MM.1S (cell line): ENCODE results near the gene NUCKS1.

Source experiments
- DNase-seq: peaks from one replicate; pipeline ENCODE4 v3.0.0-alpha.2; 2015
- H2AFZ ChIP-seq: fragments of 300-600 bp; sonication (generic); 2 replicates; pipeline ENCODE4 v1.6.0; 2016; ENCODE audit warnings: antibody characterized with exemption, low read length
- H3F3A ChIP-seq: fragments of 300-600 bp; sonication (generic); 2 replicates; pipeline ENCODE4 v1.6.1; 2016; ENCODE audit warnings: mild to moderate bottlenecking, antibody characterized with exemption, low read length, moderate library complexity, mixed read lengths; ENCODE audit not compliant: insufficient read depth
- H3K27ac ChIP-seq: fragments of 300-600 bp; sonication (generic); 2 replicates; pipeline ENCODE4 v1.5.1; 2016; ENCODE audit warnings: mild to moderate bottlenecking, low read length
- H3K27me3 ChIP-seq: fragments of 300-600 bp; sonication (generic); replicated peaks from 2 replicates; pipeline ENCODE4 v1.6.0; 2016; ENCODE audit warnings: low read length; ENCODE audit not compliant: insufficient read depth
- H3K36me3 ChIP-seq: fragments of 300-600 bp; sonication (generic); replicated peaks from 2 replicates; pipeline ENCODE4 v1.6.1; 2016; ENCODE audit warnings: mild to moderate bottlenecking, low read length, mixed read lengths; ENCODE audit not compliant: insufficient read depth
- H3K4me1 ChIP-seq: fragments of 300-600 bp; sonication (generic); 2 replicates; pipeline ENCODE4 v1.6.1; 2016; ENCODE audit warnings: low read length, mixed read lengths
- H3K4me2 ChIP-seq: fragments of 300-600 bp; sonication (generic); 2 replicates; pipeline ENCODE4 v1.6.0; 2016; ENCODE audit warnings: low read depth, low read length
- H3K4me3 ChIP-seq: fragments of 300-600 bp; sonication (generic); 2 replicates; pipeline ENCODE4 v1.5.1; 2016; ENCODE audit warnings: low read length, mixed read lengths
- H3K79me2 ChIP-seq: fragments of 300-600 bp; sonication (generic); 2 replicates; pipeline ENCODE4 v1.6.1; 2016; ENCODE audit warnings: mixed run types, low read length, mixed read lengths
- H3K9ac ChIP-seq: fragments of 300-600 bp; sonication (generic); 2 replicates; pipeline ENCODE4 v1.6.1; 2016; ENCODE audit warnings: low read length, mixed read lengths
- H3K9me2 ChIP-seq: fragments of 300-600 bp; sonication (generic); replicated peaks from 2 replicates; pipeline ENCODE4 v1.6.1; 2016; ENCODE audit warnings: mild to moderate bottlenecking, low read length, mixed read lengths; ENCODE audit not compliant: insufficient read depth
- H3K9me3 ChIP-seq: fragments of 300-600 bp; sonication (generic); replicated peaks from 2 replicates; pipeline ENCODE4 v1.6.1; 2016; ENCODE audit warnings: mild to moderate bottlenecking, low read length, mixed read lengths; ENCODE audit not compliant: insufficient read depth
- H4K20me1 ChIP-seq: fragments of 300-600 bp; sonication (generic); 2 replicates; pipeline ENCODE4 v1.6.1; 2016; ENCODE audit warnings: mild to moderate bottlenecking, low read length, moderate library complexity, mixed read lengths; ENCODE audit not compliant: insufficient read depth
- CTCF ChIP-seq: fragments of 300-600 bp; sonication (generic); IDR thresholded peaks from 2 replicates; pipeline ENCODE4 v1.5.1; 2016; ENCODE audit warnings: antibody characterized with exemption, low read length, mixed read lengths
- EZH2 ChIP-seq: fragments of 300-600 bp; sonication (generic); optimal IDR thresholded peaks from 2 replicates; pipeline ENCODE3; 2017; ENCODE audit warnings: low read depth, mild to moderate bottlenecking, antibody characterized with exemption, low read length, mixed read lengths
- EZH2phosphoT487 ChIP-seq: fragments of 300-600 bp; sonication (generic); IDR thresholded peaks from 2 replicates; pipeline ENCODE4 v1.6.1; 2018; ENCODE audit warnings: antibody characterized with exemption, low read length

NUCKS1 gene

GRCh38 chr1:205782627-205783432, 32.8 kb upstream of the NUCKS1 start:
- Histone ChIP-seq H3K79me2 (no peaks in the 10 kb centered on the region), H3K4me3 (no peak overlapping the region), H3F3A (no peaks in the 10 kb centered on the region), H3K4me2 (no peak overlapping the region), H3K9me3 (no peaks in the 10 kb centered on the region), H3K9me2 (no peaks in the 10 kb centered on the region), H3K27me3 (no peaks in the 10 kb centered on the region), H4K20me1 (no peaks in the 10 kb centered on the region), H3K4me1 (no peaks in the 10 kb centered on the region), H3K9ac (no peak overlapping the region), H3K36me3 (no peaks in the 10 kb centered on the region), H2AFZ (no peak overlapping the region), H3K27ac (no peak overlapping the region)
- TF ChIP-seq CTCF = no peak
- TF ChIP-seq EZH2phosphoT487 = no peak
- TF ChIP-seq EZH2 = no peak
- no peak for DNase-seq

GRCh38 chr1:205780335-205780734, 30.4 kb upstream of the NUCKS1 start:
- TF ChIP-seq CTCF (no peak), EZH2phosphoT487 (no peak), EZH2 (no peak)

GRCh38 chr1:205777994-205778393, 28.0 kb upstream of the NUCKS1 start:
- Histone ChIP-seq H3K9me3 (no peaks in the 10 kb centered on the region), H3F3A (peaks cover 6% of the 10 kb centered on the region; the same call in 1 of the 2 replicates), H2AFZ (no peak overlapping the region), H3K4me1 (peaks cover 9% of the 10 kb centered on the region; the same call in 1 of the 2 replicates), H4K20me1 (no peaks in the 10 kb centered on the region), H3K27ac (no peak overlapping the region), H3K4me3 (no peak overlapping the region), H3K27me3 (peaks cover 6% of the 10 kb centered on the region; the same call in 1 of the 2 replicates), H3K9ac (no peak overlapping the region), H3K4me2 (no peak overlapping the region), H3K79me2 (no peaks in the 10 kb centered on the region), H3K9me2 (no peaks in the 10 kb centered on the region), H3K36me3 (no peaks in the 10 kb centered on the region)
- TF ChIP-seq EZH2 (no peak), EZH2phosphoT487 (no peak), CTCF (no peak)
- DNase-seq = no peak

More at GRCh38 chr1:205780335-205780734, 30.4 kb upstream of the NUCKS1 start:
- Histone ChIP-seq H3K27me3 (no peaks in the 10 kb centered on the region; the same call in 1 of the 2 replicates), H3K4me1 (peaks cover 5% of the 10 kb centered on the region; the same call in 1 of the 2 replicates), H3K9ac (no peak overlapping the region), H3K4me3 (no peak overlapping the region), H4K20me1 (no peaks in the 10 kb centered on the region), H3K4me2 (no peak overlapping the region), H3K27ac (no peak overlapping the region), H3K36me3 (no peaks in the 10 kb centered on the region), H2AFZ (no peak overlapping the region), H3K79me2 (no peaks in the 10 kb centered on the region), H3F3A (no peaks in the 10 kb centered on the region), H3K9me2 (no peaks in the 10 kb centered on the region), H3K9me3 (no peaks in the 10 kb centered on the region)
- DNase-seq = no peak
